WTC11 (cell line): ENCODE measurements around the gene PDZK1IP1.

Experiments
- CTCF ChIP-seq: fragments of 200-600 bp; IDR thresholded peaks from 2 replicates; pipeline ENCODE4 v1.8.0; 2022; ENCODE audit warnings: antibody characterized with exemption
- E2F5 ChIP-seq: sonication (generic); formaldehyde crosslinking; IDR thresholded peaks from 2 replicates; pipeline ENCODE4 v1.8.1; 2022; ENCODE audit warnings: mild to moderate bottlenecking, moderate library complexity, missing genetic modification reagents

GRCh38 chr1:47210666-47211065, 20.8 kb upstream of the PDZK1IP1 start:
- TF ChIP-seq CTCF: no peak
- no peak for TF ChIP-seq E2F5 (CRISPR knock-in tag)
